AG08396 (cell line): ENCODE measurements around the gene HSPG2.
"Not testable (repeated sequence)": the region's sequence is repeated elsewhere in the genome, so short reads cannot be mapped to it uniquely, and the experiment has no call there.

ENCODE experiments used
- DNase-seq: peaks from one replicate; pipeline ENCODE4 v3.0.0; 2012; ENCODE audit warnings: low spot score, mixed read lengths

Gene HSPG2

DNA sequence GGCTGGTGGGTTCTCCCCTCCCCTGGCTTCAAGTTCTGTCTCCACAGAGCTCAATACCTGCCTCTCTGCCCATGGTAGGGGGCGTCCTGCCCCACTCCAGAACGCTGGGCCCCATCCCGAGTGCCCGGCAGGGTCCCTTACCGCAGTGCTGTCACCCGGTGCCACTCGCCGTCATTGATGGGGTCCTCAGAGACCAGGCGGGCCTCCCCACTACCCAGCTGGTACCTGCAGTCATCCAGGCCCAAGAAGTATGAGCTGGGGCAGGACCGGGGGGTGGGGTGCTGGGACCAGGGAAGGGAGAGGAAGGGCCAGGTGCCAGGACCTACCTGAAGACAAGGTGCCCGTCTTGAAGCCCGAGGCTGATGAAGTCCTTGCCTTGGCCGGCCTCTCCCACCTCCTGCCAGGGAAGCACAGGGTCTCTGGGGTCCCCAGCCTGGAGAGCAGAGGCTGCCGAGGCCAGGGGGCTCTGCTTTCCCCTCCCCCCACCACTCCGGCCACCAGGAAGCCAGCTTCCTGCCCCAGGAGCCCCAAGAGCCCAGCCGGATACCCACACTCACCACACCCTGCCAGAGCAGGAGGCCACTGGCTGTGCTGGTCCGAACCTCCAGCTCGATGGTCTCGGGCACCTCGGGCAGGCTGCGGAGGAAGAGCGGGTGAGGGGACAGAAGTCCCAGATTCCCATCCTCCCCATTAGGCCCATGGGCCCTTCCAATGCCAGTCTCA, 113.0 kb downstream of the HSPG2 start:
- DNase-seq, result no peak

- no peak for DNase-seq
These were observed 113.7 kb downstream of the HSPG2 start for GRCh38 chr1:21823206-21823979.

DNA sequence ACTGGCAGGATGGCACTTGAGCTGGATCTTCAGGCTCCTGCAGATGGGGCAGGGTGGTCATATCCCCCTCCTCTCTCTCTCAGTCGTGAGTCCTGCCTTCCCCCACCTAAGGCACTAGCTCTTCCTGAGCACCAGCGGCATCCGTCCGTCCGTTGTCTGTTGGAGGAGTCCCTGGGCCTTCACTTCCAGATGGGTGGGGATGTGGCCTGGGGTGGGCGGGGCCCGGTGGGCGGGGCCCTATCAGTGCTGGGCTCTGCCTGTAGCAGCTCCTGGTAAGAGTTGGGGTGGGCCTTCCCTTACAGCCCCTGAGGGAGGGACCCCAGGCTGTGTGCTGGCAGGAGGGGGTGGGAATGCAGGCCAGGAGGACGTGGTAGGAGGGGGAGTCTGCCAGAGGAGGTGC, 114.8 kb downstream of the HSPG2 start:
- no peak for DNase-seq

GRCh38 chr1:21821385-21822019, 115.6 kb downstream of the HSPG2 start:
- DNase-seq, result no peak

GRCh38 chr1:21820597-21821232, 116.4 kb downstream of the HSPG2 start:
- DNase-seq, result no peak

DNA sequence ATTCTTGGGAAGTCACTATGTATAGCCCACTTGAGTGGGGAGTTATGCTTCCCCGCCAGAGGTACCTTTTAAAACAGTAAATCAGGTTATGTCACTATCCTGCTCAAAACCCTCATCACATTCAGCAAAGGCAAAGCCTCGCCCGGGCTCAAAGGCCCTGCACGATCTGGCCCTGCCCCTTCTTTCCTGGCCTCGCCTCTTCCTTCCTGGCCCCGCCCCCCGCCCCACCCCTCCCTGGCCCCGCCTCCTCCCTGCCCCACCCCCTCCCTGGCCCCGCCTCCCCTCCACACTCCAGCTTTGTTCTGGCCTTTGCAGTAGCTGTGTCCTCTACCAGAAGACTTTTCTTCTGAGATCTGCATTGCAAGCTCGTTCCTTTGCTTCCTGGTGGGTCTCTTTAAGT, 118.5 kb downstream of the HSPG2 start:
- DNase-seq, result peak; percentile 92

GRCh38 chr1:21816602-21817302, 120.4 kb downstream of the HSPG2 start:
- peak; percentile 83 for DNase-seq

- peak; percentile 10 for DNase-seq
These were observed 121.3 kb downstream of the HSPG2 start for GRCh38 chr1:21815724-21816321.

DNA sequence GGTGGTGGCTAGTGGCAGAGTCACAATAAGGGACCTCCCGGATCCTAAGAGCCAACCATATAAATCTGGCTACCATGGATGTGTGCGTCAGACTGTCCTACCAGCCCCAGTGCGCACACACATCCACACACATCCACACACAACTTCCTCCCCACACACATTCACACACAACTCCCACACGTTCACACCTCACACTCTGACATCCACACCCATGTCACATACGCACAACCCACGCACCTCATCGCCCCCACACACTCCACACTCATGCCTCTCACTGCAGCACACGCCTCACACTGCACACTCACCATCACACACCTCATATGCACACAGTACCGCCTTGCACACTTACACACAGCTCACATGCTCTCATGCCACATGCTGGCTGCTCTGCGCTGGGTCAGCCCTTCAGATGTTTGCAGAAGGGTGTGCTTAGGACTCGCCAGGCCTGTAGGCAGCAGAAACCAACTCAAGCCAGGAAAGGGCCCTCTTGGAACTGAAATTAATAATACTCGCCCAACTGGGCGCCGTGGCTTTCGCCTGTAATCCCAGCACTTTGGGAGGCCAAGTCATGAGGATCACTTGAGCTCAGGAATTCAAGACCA, 122.0 kb downstream of the HSPG2 start:
- peak; percentile 8 for DNase-seq

DNA sequence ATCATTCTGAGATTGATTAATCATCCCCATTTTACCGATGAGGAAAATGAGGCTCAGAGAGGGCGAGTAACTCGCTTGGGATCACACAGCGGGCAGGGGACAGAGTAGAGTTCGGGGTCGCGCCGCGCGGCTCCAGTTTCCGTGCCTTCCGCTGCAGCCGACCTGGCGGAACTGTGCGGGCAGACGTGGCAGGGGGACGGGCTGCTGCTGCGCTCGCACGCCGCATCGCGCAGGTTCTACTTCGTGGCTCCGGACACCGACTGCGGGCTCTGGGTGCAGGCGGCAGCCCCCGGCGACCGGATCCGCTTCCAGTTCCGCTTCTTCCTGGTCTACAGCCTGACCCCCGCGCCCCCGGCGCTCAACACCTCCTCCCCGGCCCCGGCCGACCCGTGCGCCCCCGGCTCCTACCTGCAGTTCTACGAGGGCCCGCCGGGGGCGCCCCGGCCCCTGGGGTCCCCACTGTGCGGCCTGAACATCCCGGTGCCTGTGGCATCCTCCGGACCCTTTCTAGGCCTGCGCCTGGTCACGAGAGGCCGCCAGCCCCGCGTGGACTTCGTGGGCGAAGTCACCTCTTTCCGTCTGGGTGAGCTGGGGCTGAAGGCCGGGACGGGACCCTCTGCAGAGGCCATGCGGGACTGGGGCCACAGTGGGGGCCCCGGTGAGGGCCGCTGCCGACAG, 122.7 kb downstream of the HSPG2 start:
- DNase-seq, result peak; percentile 39

DNA sequence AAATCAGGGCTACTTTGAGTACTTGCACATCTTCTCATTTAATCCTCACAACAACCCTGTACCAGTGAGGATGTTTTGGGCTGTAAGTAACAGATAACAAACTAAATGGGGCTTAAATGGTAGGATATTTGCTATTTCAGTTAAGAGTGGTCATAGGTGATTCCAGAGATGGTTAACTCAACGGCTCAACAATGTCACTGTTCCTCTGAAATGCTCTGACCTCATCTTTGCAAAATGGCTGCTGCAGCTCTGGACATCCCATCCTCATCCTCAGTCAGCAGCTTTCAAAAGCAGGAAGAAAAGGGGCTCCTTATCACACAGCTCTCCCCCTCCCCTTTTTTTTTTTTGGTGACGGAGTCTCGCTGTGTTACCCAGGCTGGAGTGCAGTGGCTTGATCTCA, 123.6 kb downstream of the HSPG2 start:
- no peak for DNase-seq

DNA sequence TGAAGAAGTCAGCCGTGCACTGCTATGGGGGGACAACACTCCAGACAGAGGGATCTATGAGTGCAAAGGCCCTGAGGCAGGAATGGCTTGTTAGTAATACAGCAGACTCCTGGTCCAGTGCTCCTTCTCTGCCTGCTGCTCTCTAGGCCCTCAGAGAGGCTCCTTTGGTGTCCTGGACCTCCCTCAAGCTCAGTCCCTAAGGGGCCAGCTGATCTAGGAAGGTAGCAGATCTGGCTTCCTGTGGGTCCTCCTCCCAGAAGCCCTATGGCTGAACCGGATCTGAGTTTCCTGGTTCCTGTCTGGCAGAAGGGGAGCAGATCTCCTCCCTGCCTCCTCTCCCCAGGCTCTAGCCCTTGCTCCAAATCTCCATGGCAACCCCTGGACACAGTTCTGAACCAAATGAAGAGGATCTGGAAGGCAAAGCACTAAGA, 125.2 kb downstream of the HSPG2 start, which contains the start of gene LDLRAD2:
LDLRAD2 (plus strand) TSS at position 391 of the 431 bp plus-strand sequence. CDS start 187 bp downstream, outside the sequence.
- peak; percentile 50 for DNase-seq

- DNase-seq, result no peak
These were observed 132.6 kb downstream of the HSPG2 start for GRCh38 chr1:21804536-21804935.

GRCh38 chr1:21801100-21801499, 136.0 kb downstream of the HSPG2 start:
- peak; percentile 20 for DNase-seq

DNA sequence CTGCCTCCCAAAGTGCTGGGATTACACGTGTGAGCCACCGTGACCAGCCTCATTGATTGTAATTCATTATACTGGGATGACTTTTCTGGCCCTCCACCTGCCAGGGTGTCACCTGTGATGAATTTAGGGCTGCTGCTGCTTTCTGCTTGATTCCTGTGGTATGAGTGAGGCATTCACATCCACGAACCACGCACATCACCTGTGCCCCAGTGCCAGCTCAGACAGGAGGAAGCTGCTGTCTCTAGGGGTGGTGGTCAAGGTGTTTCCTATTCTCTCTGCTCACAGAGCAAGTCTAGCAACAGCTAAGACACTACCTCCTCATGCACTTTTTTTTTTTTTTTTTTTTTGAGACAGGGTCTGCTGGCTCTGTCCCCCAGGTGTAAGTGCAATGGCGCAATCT, 137.4 kb downstream of the HSPG2 start:
- no peak for DNase-seq

DNA sequence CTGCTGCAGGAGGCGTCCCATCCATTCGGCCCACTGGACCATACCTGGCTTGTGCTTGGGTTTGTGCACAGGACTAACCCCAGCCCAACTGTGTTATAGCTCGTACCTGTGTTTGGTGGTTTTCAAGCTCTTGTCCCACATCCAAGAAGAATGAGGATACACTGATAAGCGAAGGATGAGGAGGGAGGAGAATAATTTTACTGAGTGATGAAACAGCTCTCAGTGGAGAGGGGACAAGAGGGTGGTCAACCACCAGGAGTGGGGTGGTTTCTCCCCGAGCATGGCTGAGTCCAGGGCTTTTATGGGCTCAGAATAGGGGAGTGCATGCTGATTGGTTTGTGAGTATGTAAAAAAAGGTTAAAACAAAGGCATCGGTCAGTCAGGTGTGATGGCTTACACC, 142.0 kb downstream of the HSPG2 start:
- DNase-seq, result no peak

DNA sequence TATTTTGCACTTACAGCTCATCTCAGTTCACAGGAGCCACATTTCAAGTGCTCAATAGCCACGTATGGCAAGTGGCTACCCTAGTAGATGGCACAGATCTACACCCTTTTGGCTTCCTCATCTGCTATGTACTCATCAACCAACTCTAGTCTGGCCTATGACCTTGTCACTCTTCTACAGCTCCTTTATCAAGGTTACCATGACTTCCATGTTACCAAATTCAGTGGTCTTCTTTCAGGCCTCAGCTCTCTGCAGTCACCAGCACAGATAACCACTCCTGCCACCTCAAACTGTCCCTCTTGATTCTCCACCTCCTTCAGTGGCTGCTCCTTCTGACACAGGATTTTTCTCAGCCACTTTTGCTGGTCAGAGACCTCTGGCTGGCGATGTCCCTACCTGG, 142.5 kb downstream of the HSPG2 start:
- DNase-seq, result no peak

GRCh38 chr1:21793104-21793503, 144.0 kb downstream of the HSPG2 start:
- no peak for DNase-seq

- no peak for DNase-seq
These were observed 150.5 kb downstream of the HSPG2 start for GRCh38 chr1:21786640-21787039.

DNA sequence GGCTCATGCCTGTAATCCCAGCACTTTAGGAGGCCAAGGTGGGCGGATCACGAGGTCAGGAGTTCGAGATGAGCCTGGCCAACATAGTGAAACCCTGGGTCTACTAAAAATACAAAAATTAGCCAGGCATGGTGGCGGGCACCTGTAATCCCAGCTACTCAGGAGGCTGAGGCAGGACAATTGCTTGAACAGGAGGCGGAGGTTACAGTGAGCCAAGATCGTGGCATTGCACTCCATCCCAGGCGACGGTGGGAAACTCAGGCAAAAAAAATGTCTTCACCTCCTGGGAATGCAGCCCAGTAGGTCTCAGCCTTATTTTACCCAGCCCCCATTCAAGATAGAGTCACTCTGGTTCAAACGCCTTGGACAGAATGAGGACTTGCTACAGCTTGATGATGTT, 151.3 kb downstream of the HSPG2 start:
- not testable (repeated sequence) for DNase-seq
